HEK293T (cell line): Measurements from ENCODE around the gene KIF26B.

Experiments
- FOXM1 ChIP-seq: fragments of 450-650 bp; IDR thresholded peaks from 2 replicates; pipeline ENCODE4 v1.6.1; 2017; ENCODE audit warnings: mild to moderate bottlenecking, borderline replicate concordance
- L3MBTL2 ChIP-seq: fragments of 450-650 bp; conservative IDR thresholded peaks from 2 replicates; pipeline ENCODE4 v1.6.1; 2016; ENCODE audit warnings: mild to moderate bottlenecking
- TARDBP ChIP-seq: fragments of 450-650 bp; IDR thresholded peaks from 2 replicates; pipeline ENCODE4 v1.6.1; 2016

- TF ChIP-seq TARDBP: no peak
- TF ChIP-seq FOXM1: no peak
- no peak for TF ChIP-seq L3MBTL2
These were observed 425.1 kb downstream of the KIF26B start for GRCh38 chr1:245579881-245580280.
